AG04450 (cell line): ENCODE data around the gene PCSK9. TPM values are rescaled to one million over a fixed set of nuclear protein-coding genes. Genes with fewer than 3 reads are reported as not detected.
A peak's percentile ranks its signal among the peaks of the same experiment; 100 is the strongest.

ENCODE experiments used
- CTCF ChIA-PET: fragments of 300-600, 350-600 bp; formaldehyde crosslinking; extraction: SDS; loops from one replicate; lab custom pipeline; 2022; ENCODE audit warnings: antibody characterized with exemption, inconsistent platforms; lab: Charles Lee
- POLR2A ChIA-PET: fragments of 350-600 bp; formaldehyde crosslinking; extraction: SDS; loops from one replicate; lab custom pipeline; 2021; ENCODE audit warnings: antibody characterized with exemption, inconsistent platforms; lab: Yijun Ruan, JAX
- DNase-seq: peaks from one replicate; pipeline ENCODE4 v3.0.0-alpha.2; 2011; ENCODE audit warnings: low read depth, low spot score
- H3K27ac ChIP-seq: one replicate; pipeline ENCODE4 v1.5.1; 2012; ENCODE audit warnings: low read depth, low read length, control low read depth
- H3K27me3 ChIP-seq: one replicate; pipeline ENCODE4 v1.6.0; 2012; ENCODE audit warnings: low read length; ENCODE audit not compliant: control insufficient read depth, insufficient read depth
- H3K4me3 ChIP-seq: 2 replicates; pipeline ENCODE4 v1.5.1; 2011; ENCODE audit warnings: mild to moderate bottlenecking, low read depth, low read length, control low read depth
- H3K9me3 ChIP-seq: 2 replicates; pipeline ENCODE4 v1.5.1; 2012; ENCODE audit warnings: low read length; ENCODE audit not compliant: control insufficient read depth, insufficient read depth
- CTCF ChIP-seq: IDR thresholded peaks from 2 replicates; pipeline ENCODE4 v1.5.1; 2011; ENCODE audit warnings: low read depth, low read length, control low read depth, inconsistent platforms
- polyA plus RNA-seq: library from polyadenylated mRNA; depleted of rRNA; stranded (reverse); fragments of >200 nt; gene quantifications from 2 replicates; pipeline ENCODE4 v1.2.3, GENCODE V29; 2011

The PCSK9 gene
- polyA plus RNA-seq, 1 experiment: 0.06 TPM

DNA sequence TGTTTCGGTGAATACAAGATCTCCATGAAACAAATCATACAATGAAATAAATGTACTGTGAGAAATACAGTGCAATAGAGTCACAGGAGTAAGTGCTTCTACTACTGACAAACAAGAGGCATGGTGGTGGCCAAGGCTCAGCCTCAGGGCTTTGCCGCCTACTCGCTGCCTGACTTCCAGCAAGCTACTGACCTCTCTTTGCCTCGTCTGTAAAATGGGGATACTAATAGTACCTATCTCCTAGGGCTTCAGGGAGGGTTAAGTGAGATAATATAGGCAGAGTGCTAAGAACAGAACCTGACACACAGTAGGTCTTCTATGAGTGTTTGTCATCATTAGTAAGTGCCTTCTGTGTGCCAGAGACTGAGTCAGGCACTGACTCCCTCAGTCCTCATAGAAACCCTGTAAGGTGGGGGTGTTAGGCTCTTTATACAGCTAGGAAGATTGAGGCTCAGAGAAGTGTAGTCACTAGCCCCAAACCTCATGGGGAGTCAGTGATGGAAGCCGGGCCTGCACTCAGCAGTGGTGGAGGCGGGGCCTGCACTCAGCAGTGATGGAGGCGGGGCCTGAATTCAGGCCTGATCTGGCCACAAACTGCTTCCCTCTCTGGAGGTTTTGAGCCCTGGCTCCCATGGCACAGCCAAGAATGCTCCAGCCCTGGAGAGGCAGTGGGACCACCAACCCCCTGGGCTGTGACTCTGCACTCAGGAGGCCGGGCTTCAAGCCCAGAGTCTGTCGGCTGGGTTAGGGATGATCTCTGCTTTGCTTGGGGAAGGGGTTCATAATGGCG lies 33.8 kb upstream of the PCSK9 start:
- DNase-seq: no peak
- peaks cover 14% of the 10 kb centered on the region for H3K9me3 ChIP-seq
- TF ChIP-seq CTCF: no peak
- peaks cover 19% of the 10 kb centered on the region for H3K27me3 ChIP-seq
- ChIA-PET POLR2A (no interaction called here), CTCF (interaction anchor here (1.0 to 3.8 kb wide), 2 partner anchors 16 to 61 kb away, joined by 3 to 32 read pairs; no protein-coding TSS in a partner anchor)
- no peak overlapping the region for H3K27ac ChIP-seq
- H3K4me3 ChIP-seq: no peak overlapping the region

GRCh38 chr1:55006931-55007330 lies 32.4 kb upstream of the PCSK9 start:
- CTCF ChIA-PET: interaction anchor here (1.2 to 3.8 kb wide), 5 partner anchors 9 to 62 kb away, joined by 3 to 32 read pairs (median 7); no protein-coding TSS in a partner anchor
- TF ChIP-seq CTCF: no peak
- no peak overlapping the region for H3K4me3 ChIP-seq
- H3K27ac ChIP-seq: no peak overlapping the region
- no peak for DNase-seq
- POLR2A ChIA-PET: no interaction called here
- peaks cover 14% of the 10 kb centered on the region for H3K9me3 ChIP-seq
- H3K27me3 ChIP-seq: peaks cover 11% of the 10 kb centered on the region

- no peak for TF ChIP-seq CTCF
- POLR2A ChIA-PET: no interaction called here
- Histone ChIP-seq H3K27ac (no peak overlapping the region), H3K4me3 (no peak overlapping the region), H3K27me3 (peaks cover 12% of the 10 kb centered on the region), H3K9me3 (peaks cover 14% of the 10 kb centered on the region)
- CTCF ChIA-PET: interaction anchor here (1.2 to 3.8 kb wide), 6 partner anchors 8 to 63 kb away, joined by 3 to 32 read pairs (median 6); no protein-coding TSS in a partner anchor
- peak; percentile 13 for DNase-seq
Measured at GRCh38 chr1:55007625-55008024, 31.7 kb upstream of the PCSK9 start.

GRCh38 chr1:55010194-55010886 lies 29.0 kb upstream of the PCSK9 start:
- TF ChIP-seq CTCF: no peak
- POLR2A ChIA-PET: no interaction called here
- CTCF ChIA-PET: interaction anchor here (0.7 to 2.2 kb wide), 2 partner anchors 12 to 65 kb away, joined by 5 to 8 read pairs; no protein-coding TSS in a partner anchor

GRCh38 chr1:55010887-55011217 lies 28.5 kb upstream of the PCSK9 start:
- no peak overlapping the region for H3K4me3 ChIP-seq
- no peak for TF ChIP-seq CTCF
- peaks cover 11% of the 10 kb centered on the region for H3K9me3 ChIP-seq
- peaks cover 34% of the 10 kb centered on the region for H3K27me3 ChIP-seq
- ChIA-PET CTCF (interaction anchor here (2.2 kb wide), 1 partner anchor 11 kb away, joined by 8 read pairs; no protein-coding TSS in a partner anchor), POLR2A (no interaction called here)
- H3K27ac ChIP-seq: no peak overlapping the region
- no peak for DNase-seq

More at GRCh38 chr1:55010194-55010886, 29.0 kb upstream of the PCSK9 start:
- Histone ChIP-seq H3K27me3 (peaks cover 28% of the 10 kb centered on the region), H3K9me3 (peaks cover 14% of the 10 kb centered on the region), H3K27ac (no peak overlapping the region), H3K4me3 (no peak overlapping the region)
- no peak for DNase-seq
